ENCODE data around the gene CFAP54. TPM values are rescaled to one million over a fixed set of nuclear protein-coding genes. Genes with fewer than 3 reads are reported as not detected.

CFAP54 gene
- total RNA-seq, 1 donor from 2014 or later: 2.1 TPM

- Histone ChIP-seq H3K9ac (ENCODE audit: low read depth in 1 of 3, low read length in 3 of 3) (no peak overlapping the region), H3K9me3 (ENCODE audit: control insufficient read depth in 3 of 3, low read length in 3 of 3) (no peaks in the 10 kb centered on the region), H3K27me3 (ENCODE audit: control insufficient read depth in 3 of 3, insufficient read depth in 3 of 3, low read length in 3 of 3) (peaks cover 0 to 3% (median 0%) of the 10 kb centered on the region in 3 donors)
Observed at GRCh38 chr12:96883571-96883970, 394.2 kb downstream of the CFAP54 start.

GRCh38 chr12:96886998-96887677 lies 397.8 kb downstream of the CFAP54 start:
- no peaks in the 10 kb centered on the region for H3K36me3 ChIP-seq (ENCODE audit: control insufficient read depth in 3 of 3, insufficient read depth in 3 of 3, low read length in 3 of 3)
- no peak overlapping the region for H3K27ac ChIP-seq (ENCODE audit: low read depth, low read length)
- no peak overlapping the region for H3K9ac ChIP-seq (ENCODE audit: low read depth in 1 of 3, low read length in 3 of 3)
- H3K9me3 ChIP-seq (ENCODE audit: control insufficient read depth in 3 of 3, low read length in 3 of 3): no peaks in the 10 kb centered on the region
- no peaks in the 10 kb centered on the region for H3K27me3 ChIP-seq (ENCODE audit: control insufficient read depth in 3 of 3, insufficient read depth in 3 of 3, low read length in 3 of 3)
- H3K4me1 ChIP-seq (ENCODE audit: control insufficient read depth in 3 of 3, insufficient read depth in 3 of 3, low read length in 3 of 3): no peaks in the 10 kb centered on the region
- no peak overlapping the region for H3K4me3 ChIP-seq (ENCODE audit: low read length in 3 of 3)

More at GRCh38 chr12:96883571-96883970, 394.2 kb downstream of the CFAP54 start:
- Histone ChIP-seq H3K4me1 (ENCODE audit: control insufficient read depth in 3 of 3, insufficient read depth in 3 of 3, low read length in 3 of 3) (no peaks in the 10 kb centered on the region), H3K4me3 (ENCODE audit: low read length in 3 of 3) (no peak overlapping the region), H3K27ac (ENCODE audit: low read depth, low read length) (no peak overlapping the region), H3K36me3 (ENCODE audit: control insufficient read depth in 3 of 3, insufficient read depth in 3 of 3, low read length in 3 of 3) (no peaks in the 10 kb centered on the region)

- H3K9ac ChIP-seq (ENCODE audit: low read depth in 1 of 3, low read length in 3 of 3): no peak overlapping the region
- H3K27me3 ChIP-seq (ENCODE audit: control insufficient read depth in 3 of 3, insufficient read depth in 3 of 3, low read length in 3 of 3): no peaks in the 10 kb centered on the region
- no peaks in the 10 kb centered on the region for H3K36me3 ChIP-seq (ENCODE audit: control insufficient read depth in 3 of 3, insufficient read depth in 3 of 3, low read length in 3 of 3)
- H3K4me3 ChIP-seq (ENCODE audit: low read length in 3 of 3): no peak overlapping the region
- H3K9me3 ChIP-seq (ENCODE audit: control insufficient read depth in 3 of 3, low read length in 3 of 3): no peaks in the 10 kb centered on the region
- H3K4me1 ChIP-seq (ENCODE audit: control insufficient read depth in 3 of 3, insufficient read depth in 3 of 3, low read length in 3 of 3): no peaks in the 10 kb centered on the region
- H3K27ac ChIP-seq (ENCODE audit: low read depth, low read length): no peak overlapping the region
Observed at GRCh38 chr12:96889273-96889933, 400.0 kb downstream of the CFAP54 start.

- Histone ChIP-seq H3K4me3 (ENCODE audit: low read length in 3 of 3) (no peak overlapping the region), H3K9ac (ENCODE audit: low read depth in 1 of 3, low read length in 3 of 3) (no peak overlapping the region), H3K36me3 (ENCODE audit: control insufficient read depth in 3 of 3, insufficient read depth in 3 of 3, low read length in 3 of 3) (no peaks in the 10 kb centered on the region), H3K27ac (ENCODE audit: low read depth, low read length) (no peak overlapping the region), H3K27me3 (ENCODE audit: control insufficient read depth in 3 of 3, insufficient read depth in 3 of 3, low read length in 3 of 3) (no peaks in the 10 kb centered on the region), H3K9me3 (ENCODE audit: control insufficient read depth in 3 of 3, low read length in 3 of 3) (no peaks in the 10 kb centered on the region), H3K4me1 (ENCODE audit: control insufficient read depth in 3 of 3, insufficient read depth in 3 of 3, low read length in 3 of 3) (no peaks in the 10 kb centered on the region)
Observed at GRCh38 chr12:96890331-96890730, 401.0 kb downstream of the CFAP54 start.

GRCh38 chr12:96892104-96892503 lies 402.7 kb downstream of the CFAP54 start:
- H3K36me3 ChIP-seq (ENCODE audit: control insufficient read depth in 3 of 3, insufficient read depth in 3 of 3, low read length in 3 of 3): no peaks in the 10 kb centered on the region
- no peaks in the 10 kb centered on the region for H3K4me1 ChIP-seq (ENCODE audit: control insufficient read depth in 3 of 3, insufficient read depth in 3 of 3, low read length in 3 of 3)
- H3K27me3 ChIP-seq (ENCODE audit: control insufficient read depth in 3 of 3, insufficient read depth in 3 of 3, low read length in 3 of 3): no peaks in the 10 kb centered on the region
- no peak overlapping the region for H3K9ac ChIP-seq (ENCODE audit: low read depth in 1 of 3, low read length in 3 of 3)
- no peak overlapping the region for H3K4me3 ChIP-seq (ENCODE audit: low read length in 3 of 3)
- no peak overlapping the region for H3K27ac ChIP-seq (ENCODE audit: low read depth, low read length)
- H3K9me3 ChIP-seq (ENCODE audit: control insufficient read depth in 3 of 3, low read length in 3 of 3): no peaks in the 10 kb centered on the region

- no peaks in the 10 kb centered on the region for H3K36me3 ChIP-seq (ENCODE audit: control insufficient read depth in 3 of 3, insufficient read depth in 3 of 3, low read length in 3 of 3)
Observed at GRCh38 chr12:96897421-96897820, 408.0 kb downstream of the CFAP54 start.

GRCh38 chr12:96901175-96901574 lies 411.8 kb downstream of the CFAP54 start:
- H3K27me3 ChIP-seq (ENCODE audit: control insufficient read depth in 3 of 3, insufficient read depth in 3 of 3, low read length in 3 of 3): no peaks in the 10 kb centered on the region
- no peaks in the 10 kb centered on the region for H3K9me3 ChIP-seq (ENCODE audit: control insufficient read depth in 3 of 3, low read length in 3 of 3)
- no peaks in the 10 kb centered on the region for H3K36me3 ChIP-seq (ENCODE audit: control insufficient read depth in 3 of 3, insufficient read depth in 3 of 3, low read length in 3 of 3)
- no peak overlapping the region for H3K4me3 ChIP-seq (ENCODE audit: low read length in 3 of 3)
- no peak overlapping the region for H3K27ac ChIP-seq (ENCODE audit: low read depth, low read length)
- H3K4me1 ChIP-seq (ENCODE audit: control insufficient read depth in 3 of 3, insufficient read depth in 3 of 3, low read length in 3 of 3): no peaks in the 10 kb centered on the region
- H3K9ac ChIP-seq (ENCODE audit: low read depth in 1 of 3, low read length in 3 of 3): no peak overlapping the region

More at GRCh38 chr12:96897421-96897820, 408.0 kb downstream of the CFAP54 start:
- Histone ChIP-seq H3K9ac (ENCODE audit: low read depth in 1 of 3, low read length in 3 of 3) (no peak overlapping the region), H3K27ac (ENCODE audit: low read depth, low read length) (no peak overlapping the region), H3K27me3 (ENCODE audit: control insufficient read depth in 3 of 3, insufficient read depth in 3 of 3, low read length in 3 of 3) (no peaks in the 10 kb centered on the region), H3K4me1 (ENCODE audit: control insufficient read depth in 3 of 3, insufficient read depth in 3 of 3, low read length in 3 of 3) (no peaks in the 10 kb centered on the region), H3K9me3 (ENCODE audit: control insufficient read depth in 3 of 3, low read length in 3 of 3) (no peaks in the 10 kb centered on the region), H3K4me3 (ENCODE audit: low read length in 3 of 3) (no peak overlapping the region)

- no peaks in the 10 kb centered on the region for H3K27me3 ChIP-seq (ENCODE audit: control insufficient read depth in 3 of 3, insufficient read depth in 3 of 3, low read length in 3 of 3)
- H3K4me1 ChIP-seq (ENCODE audit: control insufficient read depth in 3 of 3, insufficient read depth in 3 of 3, low read length in 3 of 3): peaks cover 0 to 5% (median 3%) of the 10 kb centered on the region in 3 donors
- no peak overlapping the region for H3K4me3 ChIP-seq (ENCODE audit: low read length in 3 of 3)
- no peaks in the 10 kb centered on the region for H3K9me3 ChIP-seq (ENCODE audit: control insufficient read depth in 3 of 3, low read length in 3 of 3)
- no peak overlapping the region for H3K27ac ChIP-seq (ENCODE audit: low read depth, low read length)
- no peak overlapping the region for H3K9ac ChIP-seq (ENCODE audit: low read depth in 1 of 3, low read length in 3 of 3)
- H3K36me3 ChIP-seq (ENCODE audit: control insufficient read depth in 3 of 3, insufficient read depth in 3 of 3, low read length in 3 of 3): no peaks in the 10 kb centered on the region
Observed at GRCh38 chr12:96902076-96902475, 412.7 kb downstream of the CFAP54 start.

GRCh38 chr12:96906498-96906848 lies 417.1 kb downstream of the CFAP54 start:
- Histone ChIP-seq H3K4me3 (ENCODE audit: low read length in 3 of 3) (peak overlapping the region; percentile 89 to 98 (median 96)), H3K36me3 (ENCODE audit: control insufficient read depth in 3 of 3, insufficient read depth in 3 of 3, low read length in 3 of 3) (no peaks in the 10 kb centered on the region), H3K9ac (ENCODE audit: low read depth in 1 of 3, low read length in 3 of 3) (peak overlapping the region; percentile 74 to 92 (median 91)), H3K9me3 (ENCODE audit: control insufficient read depth in 3 of 3, low read length in 3 of 3) (no peaks in the 10 kb centered on the region), H3K27ac (ENCODE audit: low read depth, low read length) (peak overlapping the region; percentile 86), H3K4me1 (ENCODE audit: control insufficient read depth in 3 of 3, insufficient read depth in 3 of 3, low read length in 3 of 3) (peaks cover 8 to 14% (median 13%) of the 10 kb centered on the region in 3 donors), H3K27me3 (ENCODE audit: control insufficient read depth in 3 of 3, insufficient read depth in 3 of 3, low read length in 3 of 3) (no peaks in the 10 kb centered on the region)

GRCh38 chr12:96906849-96907670 lies 417.7 kb downstream of the CFAP54 start, which contains the start of gene NEDD1:
TSS of gene NEDD1 (plus strand) at chr12:96907257. CDS start at chr12:96909760, 2,503 bp downstream.
- Histone ChIP-seq H3K9ac (ENCODE audit: low read depth in 1 of 3, low read length in 3 of 3) (peak within 1 kb of the TSS; percentile 74 to 92 (median 91)), H3K4me3 (ENCODE audit: low read length in 3 of 3) (peak within 1 kb of the TSS; percentile 89 to 98 (median 96)), H3K9me3 (ENCODE audit: control insufficient read depth in 3 of 3, low read length in 3 of 3) (no peaks in the 10 kb centered on the region), H3K4me1 (ENCODE audit: control insufficient read depth in 3 of 3, insufficient read depth in 3 of 3, low read length in 3 of 3) (peaks cover 8 to 14% (median 13%) of the 10 kb centered on the region in 3 donors), H3K27ac (ENCODE audit: low read depth, low read length) (peak within 1 kb of the TSS; percentile 86), H3K36me3 (ENCODE audit: control insufficient read depth in 3 of 3, insufficient read depth in 3 of 3, low read length in 3 of 3) (no peaks in the 10 kb centered on the region), H3K27me3 (ENCODE audit: control insufficient read depth in 3 of 3, insufficient read depth in 3 of 3, low read length in 3 of 3) (no peaks in the 10 kb centered on the region)

All from skeletal muscle tissue (tissue), 4 donors.